Endothelial cell of umbilical vein (primary cell): ENCODE results near the gene EMP2.

Experiments used
- EZH2 ChIP-seq: IDR thresholded peaks from 2 replicates; pipeline ENCODE4 v1.6.1; 2012; ENCODE audit warnings: borderline replicate concordance, low read depth, mild to moderate bottlenecking, moderate library complexity, low read length, inconsistent platforms; ENCODE audit not compliant: severe bottlenecking
- FOS ChIP-seq: IDR thresholded peaks from 2 replicates; pipeline ENCODE4 v1.6.1; 2011; ENCODE audit warnings: mild to moderate bottlenecking, low read length, moderate library complexity, borderline replicate concordance; ENCODE audit not compliant: insufficient read depth
- POLR2A ChIP-seq: IDR thresholded peaks from 2 replicates; pipeline ENCODE4 v1.6.1; 2012; ENCODE audit warnings: low read depth, mild to moderate bottlenecking, control low read depth, low read length
- POLR2AphosphoS5 ChIP-seq: IDR thresholded peaks from 2 replicates; pipeline ENCODE4 v1.6.1; 2012; ENCODE audit warnings: low read depth, mild to moderate bottlenecking, control low read depth, low read length, moderate library complexity; ENCODE audit not compliant: insufficient read depth
- TF ChIP-seq, protein P1 (sequence below): IDR thresholded peaks from 2 replicates; pipeline ENCODE4 v1.6.1; 2011; ENCODE audit not compliant: insufficient read depth, insufficient read length
- TF ChIP-seq, protein P2 (sequence below), 2 donors: IDR thresholded peaks; 1 replicate in 1 of 2; 2 replicates in 1 of 2; pipeline ENCODE4 v1.5.1; 2011; ENCODE audit warnings: low read length in 2 of 2, mild to moderate bottlenecking in 2 of 2, moderate library complexity in 2 of 2, control low read depth in 1 of 2, inconsistent platforms in 1 of 2, low read depth in 1 of 2; ENCODE audit not compliant: insufficient read depth in 1 of 2; ENCODE audit errors: extremely low read depth in 1 of 2

DNA sequence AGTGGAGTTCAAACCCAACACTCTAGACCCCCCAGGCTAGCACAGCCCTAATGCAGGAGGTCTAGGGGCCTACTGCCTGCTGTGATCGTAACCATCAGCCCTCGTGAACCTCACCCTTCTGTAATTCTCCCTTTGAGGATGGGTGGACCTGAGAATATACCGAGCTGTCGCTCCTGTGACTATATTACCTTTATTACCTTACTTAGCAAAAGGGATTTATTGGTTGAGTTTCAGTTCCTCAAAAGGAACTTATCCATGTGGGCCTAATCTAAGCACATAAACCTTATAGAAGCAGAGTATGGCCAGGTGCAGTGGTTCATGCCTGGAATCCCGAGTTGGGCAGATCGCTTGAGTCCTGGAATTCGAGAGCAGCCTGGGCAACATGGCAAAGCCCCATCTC is 19.2 kb upstream of the EMP2 start:
- TF ChIP-seq, protein P1, sequence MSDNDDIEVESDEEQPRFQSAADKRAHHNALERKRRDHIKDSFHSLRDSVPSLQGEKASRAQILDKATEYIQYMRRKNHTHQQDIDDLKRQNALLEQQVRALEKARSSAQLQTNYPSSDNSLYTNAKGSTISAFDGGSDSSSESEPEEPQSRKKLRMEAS, result no peak
- TF ChIP-seq, protein P2, sequence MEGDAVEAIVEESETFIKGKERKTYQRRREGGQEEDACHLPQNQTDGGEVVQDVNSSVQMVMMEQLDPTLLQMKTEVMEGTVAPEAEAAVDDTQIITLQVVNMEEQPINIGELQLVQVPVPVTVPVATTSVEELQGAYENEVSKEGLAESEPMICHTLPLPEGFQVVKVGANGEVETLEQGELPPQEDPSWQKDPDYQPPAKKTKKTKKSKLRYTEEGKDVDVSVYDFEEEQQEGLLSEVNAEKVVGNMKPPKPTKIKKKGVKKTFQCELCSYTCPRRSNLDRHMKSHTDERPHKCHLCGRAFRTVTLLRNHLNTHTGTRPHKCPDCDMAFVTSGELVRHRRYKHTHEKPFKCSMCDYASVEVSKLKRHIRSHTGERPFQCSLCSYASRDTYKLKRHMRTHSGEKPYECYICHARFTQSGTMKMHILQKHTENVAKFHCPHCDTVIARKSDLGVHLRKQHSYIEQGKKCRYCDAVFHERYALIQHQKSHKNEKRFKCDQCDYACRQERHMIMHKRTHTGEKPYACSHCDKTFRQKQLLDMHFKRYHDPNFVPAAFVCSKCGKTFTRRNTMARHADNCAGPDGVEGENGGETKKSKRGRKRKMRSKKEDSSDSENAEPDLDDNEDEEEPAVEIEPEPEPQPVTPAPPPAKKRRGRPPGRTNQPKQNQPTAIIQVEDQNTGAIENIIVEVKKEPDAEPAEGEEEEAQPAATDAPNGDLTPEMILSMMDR (IDR thresholded peaks at IDR 0.05; ENCODE audit: extremely low read depth in 1 of 2, insufficient read depth in 1 of 2, low read depth in 1 of 2, low read length in 2 of 2), result no peak
- TF ChIP-seq POLR2A (no peak), EZH2 (no peak), FOS (no peak), POLR2AphosphoS5 (no peak)
